ENCODE data around the gene CROCC2. TPM values are rescaled to one million over a fixed set of nuclear protein-coding genes. Genes with fewer than 3 reads are reported as not detected.
A peak's percentile ranks its signal among the peaks of the same experiment; 100 is the strongest.

CROCC2 gene
- total RNA-seq, 1 donor from 2014 or later: not detected

- peaks cover 11% of the 10 kb centered on the region for H3K27me3 ChIP-seq (ENCODE audit: low read depth)
- H3K9me3 ChIP-seq (replicated peaks): peaks cover 14% of the 10 kb centered on the region
- H3K4me1 ChIP-seq: peaks cover 10% of the 10 kb centered on the region
- DNase-seq: peak; percentile 11
- no peaks in the 10 kb centered on the region for H3K36me3 ChIP-seq
- H3K27ac ChIP-seq (replicated peaks): no peak overlapping the region
- no peak overlapping the region for H3K4me3 ChIP-seq
- intact Hi-C loops (cut with micrococcal nuclease): no loop called here
- TF ChIP-seq CTCF (IDR thresholded peaks at IDR 0.05; ENCODE audit: borderline replicate concordance): no peak
Measured at GRCh38 chr2:240925568-240926515, 19.7 kb downstream of the CROCC2 start.

- H3K27ac ChIP-seq (replicated peaks): no peak overlapping the region
- peak overlapping the region; percentile 37 for H3K4me3 ChIP-seq
Measured at GRCh38 chr2:240926516-240927389, 20.6 kb downstream of the CROCC2 start.

GRCh38 chr2:240927390-240927781 lies 21.2 kb downstream of the CROCC2 start:
- no peak for TF ChIP-seq CTCF (IDR thresholded peaks at IDR 0.05; ENCODE audit: borderline replicate concordance)
- intact Hi-C loops (cut with micrococcal nuclease): no loop called here
- Histone ChIP-seq H3K9me3 (replicated peaks) (peaks cover 14% of the 10 kb centered on the region), H3K4me3 (no peak overlapping the region), H3K4me1 (peaks cover 10% of the 10 kb centered on the region), H3K27ac (replicated peaks) (no peak overlapping the region), H3K36me3 (no peaks in the 10 kb centered on the region), H3K27me3 (ENCODE audit: low read depth) (peaks cover 22% of the 10 kb centered on the region)
- no peak for DNase-seq

More at GRCh38 chr2:240926516-240927389, 20.6 kb downstream of the CROCC2 start:
- peaks cover 10% of the 10 kb centered on the region for H3K4me1 ChIP-seq
- H3K9me3 ChIP-seq (replicated peaks): peaks cover 14% of the 10 kb centered on the region
- peak; percentile 28 for DNase-seq
- no peaks in the 10 kb centered on the region for H3K36me3 ChIP-seq
- intact Hi-C loops (cut with micrococcal nuclease): no loop called here
- H3K27me3 ChIP-seq (ENCODE audit: low read depth): peaks cover 15% of the 10 kb centered on the region
- TF ChIP-seq CTCF (IDR thresholded peaks at IDR 0.05; ENCODE audit: borderline replicate concordance): no peak

- H3K4me3 ChIP-seq: no peak overlapping the region
- peak; percentile 13 for DNase-seq
- no peaks in the 10 kb centered on the region for H3K36me3 ChIP-seq
- H3K9me3 ChIP-seq (replicated peaks): peaks cover 14% of the 10 kb centered on the region
- intact Hi-C loops (cut with micrococcal nuclease): no loop called here
- H3K4me1 ChIP-seq: peaks cover 10% of the 10 kb centered on the region
- H3K27ac ChIP-seq (replicated peaks): no peak overlapping the region
- H3K27me3 ChIP-seq (ENCODE audit: low read depth): peaks cover 28% of the 10 kb centered on the region
- TF ChIP-seq CTCF (IDR thresholded peaks at IDR 0.05; ENCODE audit: borderline replicate concordance): no peak
Measured at GRCh38 chr2:240928476-240929363, 22.6 kb downstream of the CROCC2 start.
